GM19035 (cell line): ENCODE measurements around the gene ETV1.
A peak's percentile ranks its signal among the peaks of the same experiment; 100 is the strongest.

Experiments
- ATAC-seq: cut with Tn5 transposase; IDR thresholded peaks from one replicate; pipeline ENCODE4 v1.9.1; 2021; ENCODE audit not compliant: unreplicated experiment

The ETV1 gene

DNA sequence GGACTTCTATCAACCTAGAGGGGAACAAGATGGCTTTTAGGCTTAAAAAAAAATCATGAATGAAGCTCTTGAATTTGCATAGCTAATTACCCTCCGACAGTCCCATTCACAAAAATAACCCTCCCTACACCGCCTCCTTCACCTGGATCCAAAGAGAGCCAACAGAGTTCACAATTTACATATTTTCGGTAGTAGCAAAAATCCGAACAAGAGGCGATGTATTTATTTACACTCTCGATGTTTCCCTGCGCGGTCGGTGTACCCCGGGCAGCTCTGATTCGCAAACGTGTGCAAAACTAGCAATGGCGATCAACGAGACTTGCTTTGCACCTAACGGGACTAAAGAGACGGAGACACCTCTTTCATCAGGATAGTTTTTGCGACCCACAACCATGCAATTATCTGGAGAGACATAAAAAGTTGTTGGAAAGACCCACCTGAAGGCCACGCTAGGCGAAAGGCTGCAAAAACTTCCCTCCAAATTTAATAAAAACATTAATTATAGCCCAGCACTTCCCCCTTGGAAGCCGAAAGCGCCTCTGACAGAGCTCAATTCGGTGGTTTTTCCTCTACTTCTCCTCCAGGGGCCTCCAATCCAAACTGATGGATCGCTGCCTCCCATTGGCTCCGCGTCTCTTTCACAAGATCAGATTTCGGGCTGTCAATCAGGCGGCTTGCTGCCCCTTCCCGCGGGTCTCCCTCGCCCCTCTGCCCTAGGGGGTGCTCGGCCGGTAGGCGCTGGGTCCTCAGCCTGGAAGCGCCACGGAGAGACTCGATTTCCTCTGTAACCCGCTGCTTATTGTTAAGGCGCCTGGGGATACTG, at the start of gene ETV1:
Gene ETV1 (minus strand): TSS at position 541 of the 823 bp plus-strand sequence. CDS start 614 bp downstream, outside the sequence.
- no peak for ATAC-seq

DNA sequence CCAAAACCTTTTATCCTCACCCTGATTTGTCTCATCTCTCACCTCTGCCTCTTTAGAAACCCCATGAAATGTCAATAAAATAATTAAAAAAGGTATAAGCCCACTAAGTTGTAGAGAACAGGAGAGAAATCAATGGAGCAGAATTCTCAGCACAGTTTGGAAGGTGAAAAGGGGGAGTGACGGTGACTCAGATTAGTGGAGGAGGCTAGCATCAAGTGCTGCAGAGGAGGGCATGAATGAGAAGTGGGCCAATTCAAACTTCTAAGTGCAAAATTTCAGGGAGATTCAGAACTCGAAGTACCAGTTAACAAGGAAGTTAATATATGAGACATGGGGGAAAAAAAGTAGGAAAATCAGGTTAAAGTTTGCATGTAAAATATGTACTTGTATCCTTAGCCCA, 34.9 kb upstream of the ETV1 start:
- ATAC-seq, result no peak

DNA sequence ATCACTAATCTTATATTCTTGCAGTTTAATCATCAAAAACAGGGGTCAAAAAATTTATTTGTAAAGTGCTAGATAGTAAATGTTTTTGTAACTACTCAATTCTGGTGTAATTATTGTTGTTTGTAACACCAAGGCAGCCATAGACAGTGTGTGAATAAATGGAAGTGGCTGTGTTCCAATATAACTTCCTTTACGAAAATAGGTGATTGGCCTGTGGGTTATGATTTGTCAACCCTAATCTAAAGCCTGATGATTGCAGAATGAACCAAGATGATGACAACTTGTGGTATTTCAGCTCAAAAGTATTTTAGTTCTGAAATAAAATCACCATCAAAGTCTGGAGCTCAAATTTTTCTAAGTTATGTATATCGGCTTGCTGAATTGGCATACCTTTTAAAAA, 34.4 kb upstream of the ETV1 start:
- ATAC-seq, result no peak

DNA sequence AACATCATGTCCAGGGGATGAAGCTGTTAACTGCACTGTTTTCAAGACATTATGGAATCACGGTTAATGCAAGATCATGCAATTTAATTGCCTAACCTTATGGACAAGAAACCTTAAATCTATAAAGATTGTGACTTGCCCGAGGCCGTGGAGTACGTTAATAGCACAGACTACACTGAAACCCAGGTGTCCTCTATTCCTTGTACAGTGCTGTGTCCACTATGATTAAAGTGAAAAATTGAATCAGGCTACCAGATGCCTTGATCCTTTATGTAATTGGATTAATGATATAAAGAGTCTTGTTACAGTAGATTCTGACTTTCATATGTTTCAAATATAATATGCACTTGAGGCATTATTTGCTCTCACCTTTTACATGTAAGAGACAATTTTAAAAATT, 33.9 kb upstream of the ETV1 start:
- no peak for ATAC-seq

DNA sequence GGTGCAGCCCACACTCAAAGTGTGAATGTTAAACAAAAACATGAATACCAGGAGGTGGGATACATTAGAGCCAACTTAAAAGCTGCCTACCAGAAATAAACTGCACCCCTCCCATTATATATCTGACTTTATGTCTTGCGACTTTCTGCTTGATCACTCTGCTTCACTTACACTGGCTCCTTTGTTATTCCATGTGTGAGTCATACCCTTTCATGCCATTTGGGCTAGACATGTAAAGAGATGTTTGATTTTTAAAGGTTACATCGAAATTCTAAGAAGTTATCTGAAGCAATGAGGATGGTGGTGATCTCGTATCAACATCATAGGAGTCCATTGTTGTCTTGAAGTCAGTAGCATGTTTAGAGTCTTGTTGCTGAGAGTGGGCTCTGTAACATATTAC, 31.6 kb upstream of the ETV1 start:
- no peak for ATAC-seq

DNA sequence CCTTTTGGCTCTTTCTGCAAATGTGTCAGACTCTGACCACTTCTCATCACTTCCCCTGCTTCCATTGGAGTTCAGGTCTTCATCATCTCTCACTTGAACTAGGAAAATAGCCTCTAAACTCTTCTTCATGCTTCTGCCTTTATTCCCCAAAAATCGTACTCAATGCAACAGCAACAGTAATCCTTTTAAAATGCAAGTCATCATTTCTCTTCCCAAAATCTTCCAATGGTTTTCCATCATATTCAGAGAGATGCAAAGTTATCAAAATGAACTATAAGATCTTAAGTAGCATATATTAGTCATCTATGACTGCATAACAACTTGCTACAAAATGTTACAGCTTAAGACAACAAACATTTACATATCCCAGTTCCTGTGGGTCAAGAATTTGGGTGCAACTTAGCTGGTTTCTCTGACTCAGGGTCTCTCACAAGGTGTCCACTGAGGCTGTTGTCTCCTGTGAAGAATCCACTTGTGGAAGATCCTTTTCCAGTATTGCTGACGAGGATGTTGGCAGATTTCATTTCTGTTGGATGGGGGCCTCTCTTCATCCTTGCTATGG, 31.0 kb upstream of the ETV1 start:
- ATAC-seq, result no peak

DNA sequence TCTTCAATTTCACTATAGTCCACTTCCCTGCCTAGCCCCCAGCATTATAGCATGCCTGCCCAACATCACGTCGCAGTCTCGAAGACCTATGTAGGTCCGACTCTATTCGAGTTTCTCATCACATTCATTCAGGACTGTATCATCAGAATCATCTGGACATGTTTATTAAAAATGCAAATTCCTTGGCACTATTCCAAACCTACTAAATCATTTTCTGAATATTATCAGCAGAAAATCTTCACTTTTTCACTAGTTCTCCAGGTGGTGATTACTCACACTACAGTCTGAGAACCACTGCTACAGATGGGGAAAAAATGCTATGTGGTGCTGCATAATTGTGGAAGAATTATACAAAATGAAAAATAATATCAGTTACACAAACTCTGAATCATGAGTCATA, 29.3 kb upstream of the ETV1 start:
- ATAC-seq, result no peak

DNA sequence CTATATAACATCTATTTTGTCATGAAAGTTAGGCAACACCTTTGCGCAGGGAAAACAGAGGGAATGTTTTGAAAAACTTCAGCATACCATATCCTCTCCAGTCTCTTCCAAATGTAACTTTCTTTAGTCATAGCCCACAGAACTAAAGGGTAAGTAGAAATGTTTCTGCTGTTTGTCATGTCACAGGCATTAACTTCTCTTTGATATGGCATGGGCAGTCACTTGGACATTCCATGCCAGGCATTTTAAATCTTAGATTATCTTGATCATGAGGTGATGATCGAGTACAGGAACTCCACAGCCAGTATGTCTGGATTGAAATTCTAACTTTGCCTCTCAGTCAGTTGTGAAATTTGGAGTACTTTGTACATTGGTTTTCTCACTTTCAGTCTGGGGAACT, 27.5 kb upstream of the ETV1 start:
- ATAC-seq, result no peak

DNA sequence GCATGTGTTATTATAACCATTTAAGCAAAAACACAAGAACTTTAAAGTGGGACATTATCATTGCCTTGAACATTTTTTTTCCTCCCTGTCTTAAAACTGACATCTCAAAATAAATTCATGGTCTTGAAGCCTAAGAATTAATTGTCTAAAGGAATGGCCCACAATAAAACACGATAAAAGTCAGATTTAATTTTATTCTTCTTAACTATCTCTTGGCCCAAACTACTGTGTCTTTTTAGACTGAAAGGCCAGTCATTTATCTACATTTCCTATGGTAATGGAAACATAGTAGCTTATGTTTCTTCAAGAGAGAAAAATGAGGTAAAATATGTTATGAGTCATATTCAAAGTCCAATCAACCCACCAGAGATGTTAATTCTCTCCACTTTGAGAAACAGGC, 24.4 kb upstream of the ETV1 start:
- ATAC-seq, result no peak

DNA sequence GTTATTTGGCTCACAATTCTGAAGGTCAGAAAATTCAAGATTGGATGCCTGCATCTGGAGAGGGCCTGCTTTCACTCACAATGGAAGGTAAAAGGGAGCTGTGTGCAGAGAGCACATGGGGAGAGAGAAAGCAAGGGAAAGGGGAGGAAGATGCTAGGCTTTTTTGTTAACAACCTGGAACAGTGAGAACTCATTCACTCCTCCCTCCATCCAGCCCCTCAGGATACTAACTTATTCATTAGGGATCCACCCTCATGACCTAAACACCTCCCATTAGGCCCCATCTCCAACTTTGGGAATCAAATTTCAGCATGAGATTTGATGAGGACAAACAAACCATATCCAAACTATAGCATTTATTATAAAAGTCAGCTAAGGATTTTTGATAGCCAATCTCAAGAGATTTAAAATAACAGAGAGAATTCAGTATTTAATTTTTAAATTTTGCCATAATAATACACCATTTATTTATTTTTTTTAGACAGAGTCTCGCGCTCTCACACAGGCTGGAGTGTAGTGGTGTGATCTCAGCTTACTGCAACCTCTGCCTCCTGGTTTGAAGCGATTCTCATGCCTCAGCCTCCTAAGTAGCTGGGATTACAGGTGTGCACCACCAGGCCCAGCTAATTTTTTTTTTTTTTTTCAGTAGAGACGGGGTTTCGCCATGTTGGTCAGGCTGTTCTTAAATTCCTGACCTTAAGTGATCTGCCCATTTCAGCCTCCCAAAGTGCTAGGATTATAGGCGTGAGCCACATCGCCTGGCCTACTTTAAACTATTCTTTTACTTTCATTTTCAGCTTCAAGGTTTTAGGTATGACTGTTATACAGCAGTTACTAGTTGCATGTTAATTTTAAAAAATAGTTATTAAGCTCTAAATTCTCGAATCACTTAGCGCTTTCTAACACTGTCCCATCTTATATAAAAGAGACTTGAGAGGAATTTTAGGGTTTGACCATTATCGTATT, 20.3 kb upstream of the ETV1 start:
- ATAC-seq, result no peak

DNA sequence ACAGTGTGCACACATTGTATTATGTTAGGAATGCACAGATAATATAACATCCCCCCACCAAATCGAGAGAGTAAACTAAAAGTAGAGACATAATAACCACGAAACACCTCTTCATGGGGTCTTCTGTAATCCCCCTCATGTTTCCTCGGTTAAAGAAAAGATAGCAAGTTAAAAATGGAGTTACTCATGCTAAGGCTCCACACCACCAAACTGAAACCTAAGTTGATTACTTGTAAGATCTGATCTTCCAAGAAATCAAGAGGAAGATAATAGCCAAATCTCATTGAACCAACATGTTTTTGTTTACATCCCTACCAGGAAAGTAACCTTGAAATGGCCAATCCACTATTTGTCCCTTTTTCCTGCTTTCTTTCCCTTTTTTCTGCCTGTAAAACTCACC, 11.7 kb upstream of the ETV1 start:
- no peak for ATAC-seq

DNA sequence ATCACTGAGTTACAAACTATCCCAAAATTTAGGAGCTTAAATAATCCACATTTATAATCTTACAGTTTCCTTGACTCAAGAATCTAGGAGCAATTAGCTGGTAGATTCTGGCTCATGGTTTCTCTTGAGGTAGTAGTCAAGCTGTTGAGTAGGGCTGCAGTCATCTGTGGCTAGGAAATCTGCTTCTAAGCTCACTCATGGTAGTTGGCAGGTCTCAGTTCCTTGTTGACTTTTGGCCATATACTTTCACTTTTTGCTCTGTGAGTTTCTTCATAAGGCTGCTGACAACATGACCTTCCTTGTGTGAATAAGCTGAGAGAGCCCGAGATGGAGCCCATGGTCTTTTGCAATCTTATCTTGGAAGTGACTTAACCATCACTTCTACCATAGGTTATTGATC, 10.8 kb upstream of the ETV1 start:
- no peak for ATAC-seq

DNA sequence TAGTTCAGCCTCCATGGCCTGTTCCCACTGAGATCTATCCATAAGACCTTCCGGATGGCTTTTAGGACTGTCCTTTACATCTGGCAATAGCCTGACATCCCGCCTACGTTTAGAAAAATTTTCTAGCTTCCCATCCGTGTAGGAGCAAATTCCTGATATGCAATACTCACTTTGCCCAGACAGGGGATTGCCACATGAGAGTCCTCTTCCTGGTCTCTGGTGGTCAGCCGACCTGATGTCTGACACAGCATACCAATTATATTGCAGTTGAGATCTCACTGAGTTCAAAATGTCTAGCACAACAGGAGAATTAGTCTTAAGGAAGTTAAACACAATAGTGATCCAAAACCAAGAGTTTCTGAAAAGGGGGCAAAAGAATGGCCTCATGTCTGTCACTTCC, 9.4 kb upstream of the ETV1 start:
- ATAC-seq, result no peak

DNA sequence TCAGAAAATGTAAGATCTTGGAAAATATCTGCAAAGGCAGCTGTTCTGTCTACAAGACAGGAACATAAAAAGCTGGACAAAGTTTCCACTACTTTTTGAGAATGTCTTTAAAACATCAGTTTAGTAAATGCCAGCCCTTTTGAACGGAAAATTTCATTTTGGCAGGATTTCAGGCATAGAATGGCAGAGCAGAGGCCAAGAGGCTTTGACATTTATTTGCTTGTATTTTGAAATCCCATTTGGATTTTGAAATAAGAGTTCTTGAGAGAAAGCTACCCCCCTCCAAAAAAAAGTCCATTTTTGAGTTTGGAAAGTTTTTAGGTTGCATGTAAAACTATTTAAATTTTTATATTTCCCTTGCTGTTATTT, 3.1 kb upstream of the ETV1 start:
- no peak for ATAC-seq

DNA sequence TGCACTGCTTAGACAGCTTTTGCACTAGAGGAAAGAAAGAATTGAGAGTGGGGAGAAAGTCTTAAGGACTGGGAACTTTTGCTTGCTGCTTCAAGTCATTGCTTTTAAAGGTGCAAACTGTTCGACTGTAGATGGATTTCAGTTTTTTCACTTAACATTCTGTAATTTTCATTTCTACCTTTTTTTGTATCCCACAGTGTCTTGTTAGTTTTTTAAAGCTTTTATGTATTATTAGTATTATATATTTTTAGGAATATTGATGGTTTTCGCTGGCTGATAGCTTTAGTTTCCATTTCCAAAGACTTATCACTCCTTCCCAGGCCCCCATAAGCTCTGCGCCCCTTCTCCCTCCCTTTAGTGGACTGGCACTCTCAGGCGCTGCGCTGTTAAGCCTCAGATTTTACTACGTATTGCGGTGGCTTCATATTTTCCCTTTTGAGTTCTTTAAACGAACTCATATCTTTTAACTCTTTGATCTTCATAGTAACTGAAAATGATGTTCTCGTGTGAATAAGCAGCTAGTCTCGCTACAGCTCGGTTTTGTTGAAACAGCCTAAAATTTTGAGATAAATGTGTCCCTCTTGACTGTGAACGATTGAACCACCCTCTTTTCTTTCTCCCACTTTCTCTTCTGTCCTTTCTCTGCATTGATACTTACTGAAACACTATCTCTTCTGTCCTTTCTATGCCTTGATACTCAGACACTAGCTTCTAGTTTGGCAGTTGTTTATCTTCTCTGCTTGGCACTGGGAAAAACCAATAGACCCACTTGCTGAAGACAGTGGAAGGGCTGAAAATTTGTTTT, 2.5 kb upstream of the ETV1 start:
- no peak for ATAC-seq

DNA sequence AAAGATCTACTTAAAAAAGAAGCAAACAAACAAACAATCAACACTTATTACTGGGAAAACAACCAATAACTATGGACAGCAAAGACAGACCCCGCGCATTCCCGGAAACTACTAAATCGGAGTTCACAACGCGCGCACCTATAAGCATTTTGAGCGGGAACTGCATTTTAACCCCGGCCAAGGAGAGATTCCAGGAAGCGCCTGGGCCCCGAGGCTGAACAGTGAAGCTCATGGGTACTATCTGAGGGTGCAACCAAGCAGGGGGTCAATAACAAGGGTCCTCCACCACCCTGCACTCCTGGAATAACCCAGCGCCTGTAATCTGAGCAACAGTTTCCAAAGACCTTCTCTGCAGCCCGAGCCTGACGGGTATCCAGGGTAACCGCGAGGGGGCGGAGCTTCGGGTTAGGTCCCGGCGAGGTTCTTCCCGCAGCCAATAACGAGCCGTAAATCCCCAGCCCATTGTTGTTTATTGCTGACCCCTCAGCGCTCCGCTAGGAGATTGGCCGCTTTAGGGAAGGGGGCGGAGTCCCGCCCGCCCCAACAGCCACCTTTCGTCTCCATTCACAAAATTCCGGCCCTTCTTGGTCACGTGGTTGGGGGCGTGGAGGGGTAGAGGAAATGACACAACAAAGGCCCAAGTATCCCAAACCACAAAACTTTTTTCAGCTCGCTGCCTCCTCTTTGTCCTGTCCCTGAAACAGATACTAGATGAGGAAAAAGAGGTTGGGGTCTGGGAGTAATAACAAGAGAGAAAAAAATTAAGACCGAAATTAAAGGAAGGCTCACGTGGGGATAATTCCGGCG, 1.7 kb upstream of the ETV1 start:
- peak; percentile 79 for ATAC-seq

DNA sequence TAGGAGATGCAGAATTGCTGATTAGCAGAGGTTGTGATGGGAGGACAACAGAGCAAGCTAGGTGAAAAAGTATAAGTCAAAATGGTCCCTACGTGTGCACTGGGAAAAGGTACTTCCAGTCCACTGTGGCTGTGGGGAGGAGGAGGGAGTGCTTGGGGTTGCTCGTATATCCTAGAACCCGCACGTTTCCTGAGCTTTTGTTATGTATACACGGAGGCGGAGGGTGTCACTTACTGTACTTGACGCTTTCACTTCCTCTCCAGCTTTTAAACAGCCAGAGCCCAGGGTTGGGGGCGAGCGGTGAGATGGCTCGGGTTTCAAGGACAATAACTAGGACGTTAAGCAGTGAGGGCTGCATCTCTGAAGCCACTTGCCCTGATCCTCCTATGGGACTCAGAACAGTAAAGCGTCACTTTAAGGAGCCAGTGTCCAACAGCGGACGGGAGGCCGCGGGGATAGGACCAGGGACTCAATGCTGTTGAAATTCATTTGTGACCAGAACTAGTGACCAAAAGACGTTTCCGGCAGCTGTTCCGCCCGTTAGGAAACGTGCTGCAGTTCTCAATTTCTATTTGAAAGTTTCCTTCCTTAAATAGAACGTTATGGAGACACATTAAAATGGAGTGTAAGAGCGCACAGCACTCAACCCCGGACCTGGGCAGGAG, 985 bp upstream of the ETV1 start:
- ATAC-seq, result peak; percentile 45

DNA sequence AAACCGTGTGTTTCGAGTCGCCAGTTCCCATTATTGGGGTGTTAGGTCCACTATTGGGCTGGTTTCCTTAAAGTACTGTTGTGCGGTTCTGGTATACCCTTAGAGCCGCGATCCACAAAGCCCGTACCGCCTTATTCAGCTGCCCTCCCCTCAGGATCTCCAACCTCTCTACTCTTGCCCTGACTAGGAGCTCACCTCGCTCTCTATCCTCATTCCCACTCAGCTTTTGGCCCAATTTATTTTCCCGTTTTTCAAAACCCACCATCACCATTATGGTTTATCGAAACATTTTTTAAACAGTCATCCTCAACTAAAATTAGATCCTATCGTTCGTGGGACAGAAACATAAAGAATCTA, 461 bp upstream of the ETV1 start:
- ATAC-seq, result no peak

DNA sequence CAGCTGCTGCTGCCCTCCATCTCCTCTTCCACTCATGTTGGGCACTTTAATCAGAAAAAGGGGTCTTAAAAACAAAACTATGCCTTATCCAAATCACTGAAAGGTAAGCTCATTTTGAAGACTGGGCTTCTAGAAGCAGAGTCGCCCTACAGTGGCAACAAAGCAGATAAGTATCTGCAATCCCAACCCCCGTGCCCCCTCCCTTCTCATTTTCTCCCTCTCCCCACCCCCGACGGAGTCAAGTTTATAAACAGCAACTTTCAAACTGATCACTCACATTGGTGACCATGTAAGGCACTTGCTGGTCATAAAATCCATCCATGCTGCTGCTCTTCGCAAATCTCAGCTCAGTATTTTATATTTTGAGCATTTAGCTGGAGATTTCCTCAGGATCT, 738 bp downstream of the ETV1 start:
- no peak for ATAC-seq

DNA sequence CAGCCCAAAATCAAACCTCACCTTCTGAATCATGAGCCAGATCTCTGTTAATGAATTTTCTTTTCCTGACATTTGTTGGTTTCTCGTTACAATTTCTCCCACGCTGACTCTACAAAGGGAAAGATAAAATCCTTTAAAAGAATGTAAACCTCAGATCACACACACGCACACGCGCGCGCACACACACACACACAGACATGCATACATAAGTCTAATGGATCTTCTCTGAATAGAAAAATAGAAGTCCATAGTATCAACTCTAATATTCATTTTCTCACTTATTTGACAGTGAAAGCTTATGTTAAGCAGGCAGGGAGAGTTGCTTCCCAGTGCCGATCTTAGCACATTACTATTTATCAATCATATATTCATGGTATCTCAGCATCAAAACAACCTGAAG, 1.4 kb downstream of the ETV1 start:
- ATAC-seq, result no peak
